Measurements from ENCODE around the gene PCP4. TPM values are rescaled to one million over a fixed set of nuclear protein-coding genes. Genes with fewer than 3 reads are reported as not detected.

The PCP4 gene
- total RNA-seq, 1 experiment from 2014 or later = 0.77 TPM

DNA sequence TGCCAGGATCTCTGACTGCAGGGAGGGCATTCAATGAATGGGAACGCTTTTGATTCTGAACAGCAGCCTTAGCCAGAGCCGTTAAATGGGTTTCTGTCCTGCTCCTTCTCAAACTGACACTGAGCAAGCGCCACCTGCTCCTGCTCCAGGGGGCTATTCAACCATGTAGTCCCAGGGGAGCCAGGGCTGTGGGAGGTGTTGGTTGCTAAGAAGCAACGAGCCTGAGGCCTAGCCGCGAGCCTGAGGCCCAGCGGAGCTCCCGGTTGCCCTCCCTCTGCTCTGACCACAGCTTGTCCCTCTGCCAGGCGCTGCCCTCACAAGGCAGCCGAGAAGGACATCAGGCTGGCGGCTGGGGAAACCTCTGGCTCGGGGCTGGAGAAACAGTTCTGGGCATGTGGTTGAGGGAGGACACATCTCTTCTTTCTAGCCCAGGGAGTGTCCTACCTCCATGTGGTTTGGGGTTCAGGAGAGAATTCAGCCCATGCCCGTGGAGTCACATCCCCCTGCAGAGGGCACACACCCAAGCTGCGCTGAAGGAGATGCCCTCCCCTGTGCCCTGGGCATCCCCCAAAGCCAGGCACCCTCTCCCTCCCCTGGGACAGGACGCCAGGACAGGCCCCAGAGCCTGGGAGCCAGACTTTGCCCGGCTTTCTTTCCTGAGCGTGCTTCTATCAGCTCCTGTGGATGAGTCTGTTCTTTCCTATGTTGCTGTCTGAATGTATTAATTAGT is 18.0 kb downstream of the PCP4 start:
- Mint-ChIP-seq H3K4me3 (no peak overlapping the region), H3K27me3 (ENCODE audit: low read depth) (no peaks in the 10 kb centered on the region), H3K27ac (no peak overlapping the region; a peak in 1 of 7 replicates), H3K4me1 (no peaks in the 10 kb centered on the region), H3K36me3 (ENCODE audit: insufficient read depth in 1 of 3, low read depth in 3 of 3) (no peaks in the 10 kb centered on the region; a peak in 1 of 7 replicates), H3K9me3 (no peaks in the 10 kb centered on the region)
- H2BK12ac ChIP-seq (ENCODE audit: insufficient read length, low read depth, low read length) = no peak overlapping the region
- H4K91ac ChIP-seq (ENCODE audit: insufficient read length, low read depth, low read length) = no peak overlapping the region
- H3K18ac ChIP-seq (ENCODE audit: insufficient read length, low read depth, low read length) = no peak overlapping the region
- no peak for DNase-seq
- no peak overlapping the region; the same call in 1 of the 2 replicates for H3K14ac ChIP-seq (ENCODE audit: insufficient read depth, low read length)
- H4K20me1 ChIP-seq (ENCODE audit: control insufficient read depth, insufficient read depth, insufficient read length) = no peaks in the 10 kb centered on the region
- H3K79me2 ChIP-seq (ENCODE audit: insufficient read depth, low read length) = no peaks in the 10 kb centered on the region
- H2AK5ac ChIP-seq (ENCODE audit: insufficient read length, low read length) = no peak overlapping the region
- no peak overlapping the region for H2BK15ac ChIP-seq (ENCODE audit: low read depth, low read length)
- H3K4me2 ChIP-seq (ENCODE audit: insufficient read depth, insufficient read length, low read length) = no peak overlapping the region
- no peaks in the 10 kb centered on the region for H3K27me3 ChIP-seq (ENCODE audit: insufficient read depth, low read length)
- no peak overlapping the region for H4K5ac ChIP-seq (ENCODE audit: insufficient read length, low read depth, low read length)
- no peak overlapping the region for H2BK5ac ChIP-seq (ENCODE audit: insufficient read length, low read length)
- no peaks in the 10 kb centered on the region for H3K9me3 ChIP-seq (ENCODE audit: control insufficient read depth, low read depth, low read length)
- no peaks in the 10 kb centered on the region for H3K23me2 ChIP-seq (ENCODE audit: insufficient read length, low read depth, low read length, poor library complexity, severe bottlenecking)
- H3K9ac ChIP-seq (ENCODE audit: extremely low read depth, insufficient read length, low read length) = no peak overlapping the region
- no CpG with 5 or more reads among the region's 17 CpGs for WGBS (ENCODE audit: extremely low coverage, insufficient read length, low lambda C conversion rate)
- no peak overlapping the region for H3K56ac ChIP-seq (ENCODE audit: insufficient read length, low read depth, low read length)
- no peak overlapping the region for H2BK120ac ChIP-seq (ENCODE audit: low read depth, low read length, poor library complexity, severe bottlenecking)
- no peak overlapping the region for H3K27ac ChIP-seq (ENCODE audit: insufficient read length, low read depth, low read length)
- TF ChIP-seq CTCF (conservative IDR thresholded peaks at IDR 0.05) = no peak
- no peak overlapping the region for H3K4ac ChIP-seq (ENCODE audit: low read depth, low read length)
- H3K23ac ChIP-seq (ENCODE audit: insufficient read length, low read depth, low read length) = no peak overlapping the region
- no peak overlapping the region for H2AFZ ChIP-seq (ENCODE audit: low read length)
- no peaks in the 10 kb centered on the region for H3K79me1 ChIP-seq (ENCODE audit: insufficient read depth, low read depth, low read length, poor library complexity, severe bottlenecking)
- no peak overlapping the region for H4K8ac ChIP-seq (replicated peaks; ENCODE audit: insufficient read length, low read depth, low read length)
- H2BK20ac ChIP-seq (ENCODE audit: low read depth, low read length, poor library complexity, severe bottlenecking) = no peak overlapping the region
- no peak overlapping the region for H3T11ph ChIP-seq (ENCODE audit: low read length)
- no peaks in the 10 kb centered on the region for H3K4me1 ChIP-seq (ENCODE audit: insufficient read depth, low read length)

Measured in H9 (cell line).